Muscle of leg (tissue), 16 donors: ENCODE data around the gene TLNRD1. TPM values are rescaled to one million over a fixed set of nuclear protein-coding genes. Genes with fewer than 3 reads are reported as not detected.
"Not testable (repeated sequence)": the region's sequence is repeated elsewhere in the genome, so short reads cannot be mapped to it uniquely, and the experiment has no call there.

Source experiments
- DNase-seq: peaks from one replicate; pipeline ENCODE4 v3.0.0; 2013
- H3K27ac ChIP-seq: one replicate; pipeline ENCODE4 v1.5.1; 2013; ENCODE audit warnings: mild to moderate bottlenecking, low read length, control low read depth
- H3K27me3 ChIP-seq: one replicate; pipeline ENCODE4 v1.6.1; 2013; ENCODE audit warnings: low read length; ENCODE audit not compliant: control insufficient read depth, insufficient read depth
- H3K36me3 ChIP-seq: one replicate; pipeline ENCODE4 v1.6.1; 2013; ENCODE audit warnings: low read length; ENCODE audit not compliant: control insufficient read depth, insufficient read depth
- H3K4me1 ChIP-seq: one replicate; pipeline ENCODE4 v1.6.1; 2013; ENCODE audit warnings: low read length; ENCODE audit not compliant: control insufficient read depth, insufficient read depth
- H3K4me3 ChIP-seq: one replicate; pipeline ENCODE4 v1.5.1; 2013; ENCODE audit warnings: low read length, control low read depth
- H3K9me3 ChIP-seq: replicated peaks from 2 replicates; pipeline ENCODE4 v1.6.1; 2013; ENCODE audit warnings: low read depth, low read length; ENCODE audit not compliant: control insufficient read depth
- WGBS: methylation state at CpG from one replicate; pipeline ENCODE4 v1.1.5; 2013; ENCODE audit warnings: missing lambda C conversion rate; ENCODE audit not compliant: insufficient coverage; 5-methylcytosine and 5-hydroxymethylcytosine counted together
- long read RNA-seq, 11 donors: transcript quantifications; one replicate each; lab custom pipeline, GENCODE V29; 2026
- polyA plus RNA-seq, 8 donors: library from polyadenylated mRNA; unstranded; fragments of 120-200 nt; gene quantifications; one replicate each; pipeline versions ENCODE4 v1.2.1 to v1.2.3, GENCODE V29; 2013; ENCODE audit warnings: inconsistent platforms in 1 of 8, low replicate concordance in 1 of 8; ENCODE audit not compliant: insufficient read length in 8 of 8, insufficient read depth in 1 of 8
- total RNA-seq: library from RNA; stranded (reverse); fragments of 120-200 nt; gene quantifications from one replicate; pipeline ENCODE4 v1.2.4, GENCODE V29; 2013

Gene TLNRD1
- total RNA-seq = 7.8 TPM
- polyA plus RNA-seq = 10 to 100 TPM; 12.9 to 18.2 (median 15.8) TPM
- long read RNA-seq, donor 1, full-length matches to known transcripts = 13 of 13 reads
- long read RNA-seq, donor 1, partial matches to known transcripts = 0 of 13 reads
- long read RNA-seq, donor 1, other reads (novel, unspliced or antisense) = 0 of 13 reads
- long read RNA-seq, donor 2, full-length matches to known transcripts = 2 of 2 reads
- long read RNA-seq, donor 2, partial matches to known transcripts = 0 of 2 reads
- long read RNA-seq, donor 2, other reads (novel, unspliced or antisense) = 0 of 2 reads
- long read RNA-seq, donor 3, full-length matches to known transcripts = 25 of 25 reads
- long read RNA-seq, donor 3, partial matches to known transcripts = 0 of 25 reads
- long read RNA-seq, donor 3, other reads (novel, unspliced or antisense) = 0 of 25 reads
- long read RNA-seq, donor 4, full-length matches to known transcripts = 38 of 38 reads
- long read RNA-seq, donor 4, partial matches to known transcripts = 0 of 38 reads
- long read RNA-seq, donor 4, other reads (novel, unspliced or antisense) = 0 of 38 reads
- long read RNA-seq, donor 5, full-length matches to known transcripts = 66 of 66 reads
- long read RNA-seq, donor 5, partial matches to known transcripts = 0 of 66 reads
- long read RNA-seq, donor 5, other reads (novel, unspliced or antisense) = 0 of 66 reads
- long read RNA-seq, donor 6, full-length matches to known transcripts = 44 of 44 reads
- long read RNA-seq, donor 6, partial matches to known transcripts = 0 of 44 reads
- long read RNA-seq, donor 6, other reads (novel, unspliced or antisense) = 0 of 44 reads
- long read RNA-seq, donor 7, full-length matches to known transcripts = 47 of 47 reads
- long read RNA-seq, donor 7, partial matches to known transcripts = 0 of 47 reads
- long read RNA-seq, donor 7, other reads (novel, unspliced or antisense) = 0 of 47 reads
- long read RNA-seq, donor 8, full-length matches to known transcripts = 23 of 23 reads
- long read RNA-seq, donor 8, partial matches to known transcripts = 0 of 23 reads
- long read RNA-seq, donor 8, other reads (novel, unspliced or antisense) = 0 of 23 reads
- long read RNA-seq, donor 9, full-length matches to known transcripts = 26 of 26 reads
- long read RNA-seq, donor 9, partial matches to known transcripts = 0 of 26 reads
- long read RNA-seq, donor 9, other reads (novel, unspliced or antisense) = 0 of 26 reads
- long read RNA-seq, donor 10, full-length matches to known transcripts = 30 of 30 reads
- long read RNA-seq, donor 10, partial matches to known transcripts = 0 of 30 reads
- long read RNA-seq, donor 10, other reads (novel, unspliced or antisense) = 0 of 30 reads
- long read RNA-seq, donor 11, full-length matches to known transcripts = 21 of 21 reads
- long read RNA-seq, donor 11, partial matches to known transcripts = 0 of 21 reads
- long read RNA-seq, donor 11, other reads (novel, unspliced or antisense) = 0 of 21 reads

DNA sequence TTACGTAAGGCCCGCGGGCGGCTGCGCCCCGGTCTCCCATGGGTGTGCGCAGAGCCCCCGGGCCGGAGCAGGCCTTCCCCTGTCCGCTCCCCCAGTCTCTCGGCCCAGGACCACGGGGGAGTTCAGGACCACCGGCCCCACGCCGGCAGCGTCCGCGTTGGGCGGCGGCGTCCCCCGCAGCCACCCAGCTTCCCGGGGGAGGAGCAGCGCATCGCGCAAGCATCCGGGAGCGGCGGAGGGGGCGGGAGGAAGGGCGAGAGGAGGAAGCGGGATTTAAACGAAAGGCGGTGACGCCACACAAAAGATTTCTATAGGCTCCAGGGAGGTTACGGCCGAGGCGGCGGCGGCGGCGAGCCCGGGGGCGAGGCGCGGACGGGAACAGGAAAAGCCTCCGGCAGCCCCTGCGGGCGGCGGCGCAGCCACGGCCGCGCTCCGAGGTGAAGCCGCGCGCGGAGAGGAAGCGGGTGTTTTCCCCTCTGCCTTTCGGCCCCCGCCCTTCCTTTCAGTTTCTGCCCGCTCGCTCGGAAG lies at the start of gene TLNRD1:
Gene TLNRD1 (plus strand): TSS at position 300 of the 528 bp plus-strand sequence. CDS start 1,349 bp downstream, outside the sequence.
- H3K36me3 ChIP-seq = peaks cover 8% of the 10 kb centered on the region
- peaks cover 3% of the 10 kb centered on the region for H3K9me3 ChIP-seq
- no peaks in the 10 kb centered on the region for H3K27me3 ChIP-seq
- peak; percentile 97 for DNase-seq
- under 1% methylated on average over 58 of the region's 66 CpGs for WGBS
- peak within 1 kb of the TSS; percentile 97 for H3K27ac ChIP-seq
- peak within 1 kb of the TSS; percentile 84 for H3K4me3 ChIP-seq
- H3K4me1 ChIP-seq = peaks cover 19% of the 10 kb centered on the region

DNA sequence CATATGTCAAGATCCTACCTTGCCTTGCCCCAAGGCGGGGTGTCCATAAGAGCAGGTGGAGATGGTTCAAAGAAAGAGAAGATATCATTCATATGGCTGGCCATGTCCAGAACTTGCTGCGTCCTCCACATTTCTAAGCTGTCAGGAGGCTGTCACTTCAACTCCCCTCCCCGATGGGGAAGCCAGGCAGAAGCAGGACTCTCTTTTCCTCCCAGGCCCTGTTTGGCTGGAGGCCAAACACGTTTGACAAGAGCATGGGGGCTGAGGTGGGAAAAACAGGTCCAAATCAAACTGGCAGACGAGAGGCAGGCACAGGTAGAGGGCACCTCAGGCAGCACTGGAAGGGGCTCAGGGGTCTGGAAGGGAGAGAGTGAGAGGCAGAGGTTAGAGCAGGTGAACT lies 48.8 kb upstream of the TLNRD1 start:
- DNase-seq = no peak
- Histone ChIP-seq H3K4me1 (peaks cover 5% of the 10 kb centered on the region), H3K4me3 (no peak overlapping the region), H3K27ac (no peak overlapping the region), H3K27me3 (no peaks in the 10 kb centered on the region), H3K9me3 (no peaks in the 10 kb centered on the region), H3K36me3 (peaks cover 49% of the 10 kb centered on the region)
- WGBS = 73% methylated on average over 4 of the region's 5 CpGs

DNA sequence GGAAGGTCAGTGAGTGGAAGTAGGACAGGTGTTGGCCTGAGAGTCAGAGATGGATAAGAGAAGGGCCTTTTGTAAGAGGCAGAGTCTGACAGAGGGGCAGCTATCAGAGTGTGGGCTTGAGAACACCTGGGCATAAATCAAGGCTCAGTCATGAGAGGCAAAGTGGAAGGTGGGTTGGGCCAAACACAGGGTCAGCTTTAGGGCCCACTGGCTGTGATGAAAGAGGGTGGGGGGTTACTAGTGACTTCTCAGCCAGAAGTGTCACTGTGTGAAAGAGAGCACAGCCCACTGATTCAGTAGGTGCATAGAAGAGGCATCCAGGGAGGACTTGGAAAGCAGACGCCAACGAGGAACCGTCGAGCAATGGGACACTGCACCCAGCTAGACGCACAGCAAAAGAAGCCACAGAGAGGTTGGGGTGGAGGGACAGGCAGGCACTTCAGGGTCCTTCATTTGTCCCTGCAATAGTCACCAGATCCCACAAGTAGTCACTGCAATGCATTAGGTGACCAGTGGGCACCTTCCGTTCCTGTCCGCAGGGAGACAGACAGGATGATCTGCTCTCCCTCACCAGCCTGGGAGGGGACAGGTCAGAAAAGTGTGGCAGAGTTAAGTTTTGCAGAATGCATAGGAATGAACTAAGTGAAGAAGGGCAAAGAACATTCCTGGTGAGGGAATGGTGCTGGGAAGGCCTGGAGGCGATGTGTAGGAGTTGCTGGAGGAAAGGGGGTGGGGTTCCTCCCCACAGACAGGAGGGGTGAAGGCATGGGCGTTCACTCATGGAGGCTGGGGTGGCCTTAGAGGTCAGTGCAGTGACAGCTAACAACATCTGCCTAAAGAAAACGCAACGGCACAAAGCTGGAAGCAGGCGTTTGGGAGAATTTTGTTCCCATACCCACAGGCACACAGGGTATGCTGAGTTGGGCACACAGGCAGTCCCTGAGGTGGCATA lies 47.4 kb upstream of the TLNRD1 start:
- Histone ChIP-seq H3K36me3 (peaks cover 36% of the 10 kb centered on the region), H3K9me3 (no peaks in the 10 kb centered on the region), H3K27ac (no peak overlapping the region), H3K27me3 (no peaks in the 10 kb centered on the region), H3K4me1 (peaks cover 5% of the 10 kb centered on the region), H3K4me3 (no peak overlapping the region)
- no peak for DNase-seq
- 92% methylated on average over 9 of the region's 12 CpGs for WGBS

DNA sequence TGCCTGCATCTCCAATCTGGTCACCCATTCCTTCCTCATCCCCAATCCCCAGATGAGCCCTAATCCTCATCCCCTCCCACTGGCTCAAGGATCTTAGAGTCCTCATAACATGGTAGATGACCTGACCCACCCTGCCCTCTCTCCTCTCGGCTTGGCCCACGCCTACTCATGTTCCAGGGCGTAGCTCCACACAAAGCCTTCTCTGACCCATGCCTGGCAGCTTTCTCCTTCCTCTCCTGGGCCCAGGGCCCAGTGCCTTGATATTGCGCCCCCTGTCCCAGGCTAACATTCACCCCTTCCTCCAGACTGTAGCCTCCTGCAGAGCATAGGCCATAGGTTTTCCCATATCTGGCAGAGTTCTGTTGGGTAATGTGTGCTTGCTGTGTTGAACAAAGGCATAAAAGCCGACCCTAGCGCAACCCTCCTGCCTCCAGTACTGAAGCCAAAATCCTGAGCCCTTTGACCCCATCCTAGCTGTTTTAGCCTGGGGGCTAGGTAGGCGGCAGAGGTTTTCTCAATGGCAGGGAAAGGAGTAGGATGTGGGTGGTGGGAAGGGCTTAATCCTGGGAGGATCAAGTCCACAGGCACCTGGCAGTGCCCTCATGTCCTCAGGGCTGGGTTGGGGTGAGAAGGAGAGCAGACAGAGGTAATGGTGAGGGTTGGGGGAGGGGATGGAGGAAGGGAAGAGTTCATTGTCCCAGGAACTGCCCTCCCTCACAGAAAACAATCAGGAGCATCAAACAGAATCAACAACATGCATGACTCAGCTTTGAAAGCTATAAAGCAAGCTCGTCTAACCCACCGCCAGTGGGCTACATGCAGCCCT lies 46.6 kb upstream of the TLNRD1 start:
- no peak for DNase-seq
- peaks cover 36% of the 10 kb centered on the region for H3K36me3 ChIP-seq
- H3K4me3 ChIP-seq = no peak overlapping the region
- H3K27ac ChIP-seq = no peak overlapping the region
- peaks cover under 1% of the 10 kb centered on the region for H3K4me1 ChIP-seq
- H3K9me3 ChIP-seq = no peaks in the 10 kb centered on the region
- no peaks in the 10 kb centered on the region for H3K27me3 ChIP-seq
- WGBS = 85% methylated on average over 4 of the region's 9 CpGs

DNA sequence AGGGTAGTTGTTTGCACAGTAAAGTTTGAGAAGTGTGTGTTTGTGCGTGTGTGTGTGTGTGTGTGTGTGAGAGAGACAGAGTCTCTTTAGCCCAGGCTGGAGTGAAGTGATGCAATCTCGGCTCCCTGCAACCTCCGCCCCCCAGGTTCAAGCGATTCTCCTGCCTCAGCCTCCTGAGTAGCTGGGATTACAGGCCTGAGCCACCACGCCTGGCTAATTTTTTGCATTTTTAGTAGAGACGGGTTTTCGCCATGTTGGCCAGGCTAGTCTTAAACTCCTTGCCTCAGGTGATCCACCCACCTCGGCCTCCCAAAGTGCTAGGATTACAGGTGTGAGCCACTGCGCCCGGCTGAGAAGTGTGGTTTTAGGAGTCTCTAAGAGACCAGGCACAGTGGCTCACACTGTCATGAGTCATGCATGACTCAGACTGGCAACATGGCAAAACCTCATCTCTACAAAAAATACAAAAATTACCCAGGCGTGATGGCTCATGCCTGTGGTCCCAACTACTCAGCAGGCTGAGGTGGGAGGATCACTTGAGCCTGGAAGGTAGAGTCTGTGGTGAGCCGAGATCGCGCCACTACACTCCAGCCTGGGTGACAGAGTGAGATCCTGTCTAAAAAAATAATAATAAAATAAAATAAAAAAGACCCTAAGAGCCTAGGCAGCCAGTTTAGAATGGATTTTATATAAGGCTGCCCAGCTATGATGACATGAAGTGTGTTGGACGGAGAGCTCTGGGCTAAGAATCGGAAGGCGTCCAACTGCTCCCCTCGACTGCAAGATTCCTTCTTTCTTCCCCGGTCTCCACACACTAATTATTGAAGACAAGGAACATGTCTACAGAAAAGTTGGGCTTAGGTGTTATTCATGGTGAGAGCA lies 44.9 kb upstream of the TLNRD1 start:
- not testable (repeated sequence) for H3K4me1 ChIP-seq, H3K4me3 ChIP-seq, H3K9me3 ChIP-seq, H3K27ac ChIP-seq, DNase-seq, H3K27me3 ChIP-seq
- H3K36me3 ChIP-seq = peaks cover 25% of the 10 kb centered on the region
- WGBS = 91% methylated on average over 7 of the region's 19 CpGs

DNA sequence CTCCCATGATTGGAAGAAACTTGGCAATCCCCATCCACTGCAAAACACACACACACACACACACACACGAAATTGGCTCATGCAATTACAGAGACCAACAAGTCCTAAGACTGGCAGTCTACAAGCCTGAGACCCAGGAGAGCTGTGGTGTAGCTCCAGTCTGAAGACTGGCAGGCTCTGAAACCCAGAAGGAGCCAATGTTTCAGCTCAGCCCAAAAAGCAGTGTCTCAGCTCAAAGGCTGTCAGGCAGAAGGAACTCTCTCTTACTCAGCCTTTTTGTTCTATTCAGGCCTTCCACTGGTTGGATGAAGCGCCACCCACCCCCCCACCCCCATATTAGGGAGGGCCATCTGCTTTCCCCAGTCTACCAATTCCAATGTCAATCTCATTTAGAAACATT lies 43.2 kb upstream of the TLNRD1 start:
- peaks cover 17% of the 10 kb centered on the region for H3K36me3 ChIP-seq
- H3K4me3 ChIP-seq = no peak overlapping the region
- no peaks in the 10 kb centered on the region for H3K27me3 ChIP-seq
- no peak overlapping the region for H3K27ac ChIP-seq
- H3K9me3 ChIP-seq = no peaks in the 10 kb centered on the region
- no peaks in the 10 kb centered on the region for H3K4me1 ChIP-seq
- 40% methylated on average over 2 of the region's 2 CpGs for WGBS
- DNase-seq = no peak

DNA sequence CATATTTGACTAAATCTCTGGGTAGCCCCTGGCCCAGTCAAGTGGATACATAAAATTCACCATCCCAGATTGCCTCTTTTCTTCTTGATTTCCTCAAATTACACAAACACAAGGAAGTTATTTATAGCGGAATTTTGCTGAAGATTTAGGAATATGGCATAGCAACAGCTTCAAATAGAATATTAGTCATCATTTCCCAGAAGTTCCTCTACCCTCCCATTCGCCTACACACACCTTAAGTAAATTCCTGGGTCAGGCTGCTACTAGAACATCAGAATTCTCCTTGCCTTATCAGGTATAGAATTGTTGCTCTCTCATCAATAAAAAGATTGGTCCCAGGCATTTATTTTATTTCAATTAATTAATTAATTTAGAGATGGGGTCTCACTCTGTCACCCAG lies 42.7 kb upstream of the TLNRD1 start:
- H3K9me3 ChIP-seq = no peaks in the 10 kb centered on the region
- no peak for DNase-seq
- no CpG with 5 or more reads among the region's 2 CpGs for WGBS
- no peak overlapping the region for H3K4me3 ChIP-seq
- H3K36me3 ChIP-seq = peaks cover 13% of the 10 kb centered on the region
- H3K4me1 ChIP-seq = no peaks in the 10 kb centered on the region
- no peaks in the 10 kb centered on the region for H3K27me3 ChIP-seq
- H3K27ac ChIP-seq = no peak overlapping the region
